ENCODE results near the gene GORAB.

Gene GORAB, protein sequence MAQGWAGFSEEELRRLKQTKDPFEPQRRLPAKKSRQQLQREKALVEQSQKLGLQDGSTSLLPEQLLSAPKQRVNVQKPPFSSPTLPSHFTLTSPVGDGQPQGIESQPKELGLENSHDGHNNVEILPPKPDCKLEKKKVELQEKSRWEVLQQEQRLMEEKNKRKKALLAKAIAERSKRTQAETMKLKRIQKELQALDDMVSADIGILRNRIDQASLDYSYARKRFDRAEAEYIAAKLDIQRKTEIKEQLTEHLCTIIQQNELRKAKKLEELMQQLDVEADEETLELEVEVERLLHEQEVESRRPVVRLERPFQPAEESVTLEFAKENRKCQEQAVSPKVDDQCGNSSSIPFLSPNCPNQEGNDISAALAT

DNA sequence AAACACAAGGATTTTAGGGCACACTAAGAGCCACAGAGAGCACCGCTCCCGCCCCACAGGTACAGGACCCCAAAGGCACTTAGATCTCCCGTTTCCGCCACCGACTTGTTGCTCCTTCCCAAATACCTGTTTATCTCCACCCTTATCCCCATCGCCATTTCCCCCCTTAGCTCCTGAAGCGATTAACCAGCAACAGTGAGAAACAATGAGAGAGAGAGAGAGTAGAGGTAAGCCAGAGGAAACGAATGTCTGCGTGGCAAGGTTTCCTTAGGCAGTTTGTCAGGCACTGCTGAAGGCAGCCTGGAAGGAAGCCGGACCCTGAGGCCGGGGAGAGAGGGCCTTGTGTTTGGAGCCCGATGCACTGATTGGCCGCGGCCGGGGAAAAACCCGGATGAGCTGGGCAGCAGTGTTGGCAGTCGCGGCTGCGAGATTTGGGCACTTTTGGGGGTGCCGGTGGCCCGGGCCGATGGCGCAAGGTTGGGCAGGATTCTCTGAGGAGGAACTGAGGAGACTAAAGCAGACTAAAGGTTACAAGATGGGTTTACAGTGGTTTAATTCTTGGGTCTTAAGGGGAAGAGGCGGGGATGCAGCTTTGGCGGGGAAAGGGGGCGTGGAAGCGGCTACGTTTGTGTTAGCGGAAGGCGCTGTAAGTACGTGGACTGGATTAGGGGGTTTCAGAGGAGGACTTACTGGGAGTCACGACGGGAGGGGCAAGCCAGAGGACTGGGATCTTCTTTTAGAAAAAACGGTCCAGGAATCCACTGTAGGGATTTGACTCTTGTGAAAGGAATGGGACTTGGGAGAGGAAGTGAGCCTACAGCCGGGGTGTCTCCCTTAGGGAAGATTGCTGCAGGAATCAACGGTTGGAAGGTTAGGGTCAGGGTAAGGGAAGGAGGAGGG is at the start of gene GORAB:
TSS of gene GORAB (plus strand) at position 409 of the 900 bp plus-strand sequence. CDS start at position 467, 58 bp downstream.
- no peaks in the 10 kb centered on the region for H3K27me3 ChIP-seq (ENCODE audit: control insufficient read depth in 1 of 2, insufficient read depth in 2 of 2, low read length in 2 of 2)
- peak within 1 kb of the TSS; percentile 84 to 97 for H3K9ac ChIP-seq (ENCODE audit: low read depth in 1 of 2, low read length in 2 of 2)
- H3K4me1 ChIP-seq (ENCODE audit: control insufficient read depth in 1 of 2, insufficient read depth in 2 of 2, low read length in 2 of 2) = peaks cover 5 to 11% of the 10 kb centered on the region in 2 donors
- H3K36me3 ChIP-seq (ENCODE audit: control insufficient read depth in 1 of 2, insufficient read depth in 2 of 2, low read length in 2 of 2) = no peaks in the 10 kb centered on the region
- peak within 1 kb of the TSS; percentile 97 to 98 for H3K4me3 ChIP-seq (ENCODE audit: low read depth in 1 of 2, low read length in 2 of 2)
- H3K9me3 ChIP-seq (ENCODE audit: control insufficient read depth in 1 of 2, low read length in 2 of 2) = no peaks in the 10 kb centered on the region
- peak within 1 kb of the TSS; percentile 93 for H3K27ac ChIP-seq (ENCODE audit: low read depth, low read length)

DNA sequence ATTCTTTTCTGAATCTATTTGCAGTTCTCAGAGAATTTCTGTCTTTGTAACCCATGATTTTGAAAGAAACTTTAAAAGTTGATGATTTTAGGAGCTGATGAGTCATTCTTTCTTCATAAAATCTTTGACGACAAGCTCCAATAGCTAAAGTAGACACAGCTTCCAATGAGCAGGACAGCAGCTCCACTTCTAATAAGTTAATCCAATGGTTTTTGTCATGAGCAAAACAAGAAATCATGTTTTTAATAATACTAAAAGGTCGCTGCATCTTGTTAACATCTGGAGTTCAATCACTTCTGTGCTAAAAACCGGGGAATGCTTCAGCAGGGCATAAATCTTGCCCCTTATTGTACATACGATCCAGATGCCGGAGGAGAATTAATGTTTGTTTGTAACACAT is 48.9 kb upstream of the GORAB start:
- H3K27me3 ChIP-seq (ENCODE audit: control insufficient read depth in 1 of 2, insufficient read depth in 2 of 2, low read length in 2 of 2) = no peaks in the 10 kb centered on the region
- no peaks in the 10 kb centered on the region for H3K9me3 ChIP-seq (ENCODE audit: control insufficient read depth in 1 of 2, low read length in 2 of 2)
- no peaks in the 10 kb centered on the region for H3K4me1 ChIP-seq (ENCODE audit: control insufficient read depth in 1 of 2, insufficient read depth in 2 of 2, low read length in 2 of 2)
- H3K9ac ChIP-seq (ENCODE audit: low read depth in 1 of 2, low read length in 2 of 2) = no peak overlapping the region
- H3K36me3 ChIP-seq (ENCODE audit: control insufficient read depth in 1 of 2, insufficient read depth in 2 of 2, low read length in 2 of 2) = no peaks in the 10 kb centered on the region
- H3K27ac ChIP-seq (ENCODE audit: low read depth, low read length) = no peak overlapping the region
- H3K4me3 ChIP-seq (ENCODE audit: low read depth in 1 of 2, low read length in 2 of 2) = no peak overlapping the region

DNA sequence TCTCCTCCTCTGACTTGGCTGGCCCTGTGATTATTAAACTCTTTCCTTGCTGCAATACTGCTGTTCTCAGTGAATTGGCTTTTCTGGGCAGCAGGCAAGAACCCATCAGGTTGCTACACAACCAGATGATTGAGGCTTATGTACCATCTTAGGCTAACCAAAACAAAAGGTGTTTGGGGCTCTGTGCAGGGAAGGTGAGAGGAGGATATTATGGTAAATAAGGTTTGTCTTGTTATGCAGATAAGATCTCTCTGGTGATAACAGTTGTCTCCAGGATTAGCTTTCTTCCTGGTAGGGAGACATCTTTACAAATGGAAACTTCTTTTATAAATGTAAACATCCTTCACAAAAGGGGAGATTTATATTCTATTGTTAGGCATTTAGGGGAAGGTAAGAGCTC is 44.5 kb upstream of the GORAB start:
- no peaks in the 10 kb centered on the region for H3K36me3 ChIP-seq (ENCODE audit: control insufficient read depth in 1 of 2, insufficient read depth in 2 of 2, low read length in 2 of 2)
- H3K4me3 ChIP-seq (ENCODE audit: low read depth in 1 of 2, low read length in 2 of 2) = no peak overlapping the region
- H3K9me3 ChIP-seq (ENCODE audit: control insufficient read depth in 1 of 2, low read length in 2 of 2) = no peaks in the 10 kb centered on the region

DNA sequence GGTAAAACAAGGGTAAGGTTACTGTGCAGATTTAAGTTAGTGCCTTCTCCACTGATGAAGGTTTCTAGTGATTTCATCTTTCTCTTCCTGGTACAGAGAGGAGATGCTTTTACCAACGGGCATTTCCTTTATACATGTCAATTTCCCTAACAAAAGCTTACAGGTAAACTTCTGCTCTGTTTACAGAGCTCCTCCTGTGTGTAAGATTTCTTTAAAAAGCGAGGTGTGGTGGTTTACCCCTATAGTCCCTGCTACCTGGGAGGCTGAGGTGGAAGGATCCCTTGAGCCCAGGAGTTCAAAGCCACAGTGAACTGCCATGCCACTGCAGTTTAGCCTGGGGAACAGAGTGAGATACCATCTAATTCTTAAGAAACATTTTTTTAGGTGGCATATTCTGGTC is 40.7 kb upstream of the GORAB start:
- Histone ChIP-seq H3K27me3 (ENCODE audit: control insufficient read depth in 1 of 2, insufficient read depth in 2 of 2, low read length in 2 of 2) (no peaks in the 10 kb centered on the region), H3K4me3 (ENCODE audit: low read depth in 1 of 2, low read length in 2 of 2) (no peak overlapping the region), H3K27ac (ENCODE audit: low read depth, low read length) (no peak overlapping the region), H3K36me3 (ENCODE audit: control insufficient read depth in 1 of 2, insufficient read depth in 2 of 2, low read length in 2 of 2) (no peaks in the 10 kb centered on the region), H3K9ac (ENCODE audit: low read depth in 1 of 2, low read length in 2 of 2) (no peak overlapping the region), H3K4me1 (ENCODE audit: control insufficient read depth in 1 of 2, insufficient read depth in 2 of 2, low read length in 2 of 2) (no peaks in the 10 kb centered on the region), H3K9me3 (ENCODE audit: control insufficient read depth in 1 of 2, low read length in 2 of 2) (no peaks in the 10 kb centered on the region)

More for the DNA sequence above, 44.5 kb upstream of the GORAB start:
- Histone ChIP-seq H3K9ac (ENCODE audit: low read depth in 1 of 2, low read length in 2 of 2) (no peak overlapping the region), H3K4me1 (ENCODE audit: control insufficient read depth in 1 of 2, insufficient read depth in 2 of 2, low read length in 2 of 2) (no peaks in the 10 kb centered on the region), H3K27me3 (ENCODE audit: control insufficient read depth in 1 of 2, insufficient read depth in 2 of 2, low read length in 2 of 2) (no peaks in the 10 kb centered on the region), H3K27ac (ENCODE audit: low read depth, low read length) (no peak overlapping the region)

DNA sequence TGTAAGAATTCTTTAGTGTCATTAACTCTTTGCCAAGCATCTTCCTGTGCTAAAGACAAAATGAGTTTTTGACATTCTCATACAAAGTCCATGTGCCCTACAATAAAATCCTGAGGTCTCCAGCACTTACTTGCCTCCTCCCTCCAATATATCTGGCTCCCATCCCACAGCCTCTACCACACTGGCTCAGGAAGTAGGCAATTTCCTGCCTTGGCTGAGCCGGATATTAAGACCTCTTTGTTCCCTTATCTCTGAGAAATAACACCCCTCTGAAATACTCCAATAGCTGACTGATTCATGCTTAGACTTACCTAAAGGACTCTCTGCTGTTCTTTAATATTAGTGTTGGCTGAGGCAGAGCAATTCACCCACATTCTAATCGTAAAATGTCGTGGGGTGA is 37.6 kb upstream of the GORAB start:
- no peak overlapping the region for H3K4me3 ChIP-seq (ENCODE audit: low read depth in 1 of 2, low read length in 2 of 2)
- no peaks in the 10 kb centered on the region for H3K9me3 ChIP-seq (ENCODE audit: control insufficient read depth in 1 of 2, low read length in 2 of 2)
- H3K9ac ChIP-seq (ENCODE audit: low read depth in 1 of 2, low read length in 2 of 2) = no peak overlapping the region
- H3K27me3 ChIP-seq (ENCODE audit: control insufficient read depth in 1 of 2, insufficient read depth in 2 of 2, low read length in 2 of 2) = no peaks in the 10 kb centered on the region
- no peaks in the 10 kb centered on the region for H3K4me1 ChIP-seq (ENCODE audit: control insufficient read depth in 1 of 2, insufficient read depth in 2 of 2, low read length in 2 of 2)
- no peaks in the 10 kb centered on the region for H3K36me3 ChIP-seq (ENCODE audit: control insufficient read depth in 1 of 2, insufficient read depth in 2 of 2, low read length in 2 of 2)
- H3K27ac ChIP-seq (ENCODE audit: low read depth, low read length) = no peak overlapping the region

DNA sequence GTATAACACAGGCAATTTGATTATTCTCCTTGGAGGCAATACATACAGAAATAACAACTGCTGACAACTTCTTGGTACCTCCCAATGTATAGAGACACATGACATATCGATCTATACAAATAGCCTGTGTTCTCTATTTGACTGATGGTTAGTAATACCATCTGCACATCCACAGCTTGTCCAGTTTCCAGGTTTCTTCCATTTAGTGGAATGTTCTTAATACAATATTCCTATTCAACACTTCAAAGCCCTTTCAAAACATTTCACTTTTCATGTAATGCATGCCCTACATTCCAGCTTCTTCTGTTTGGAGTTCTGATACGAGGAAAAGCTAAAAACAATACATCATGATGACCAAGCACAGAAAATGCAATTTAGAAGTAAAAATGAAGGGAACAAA is 37.0 kb upstream of the GORAB start:
- H3K27ac ChIP-seq (ENCODE audit: low read depth, low read length) = no peak overlapping the region
- no peak overlapping the region for H3K9ac ChIP-seq (ENCODE audit: low read depth in 1 of 2, low read length in 2 of 2)
- no peaks in the 10 kb centered on the region for H3K4me1 ChIP-seq (ENCODE audit: control insufficient read depth in 1 of 2, insufficient read depth in 2 of 2, low read length in 2 of 2)
- no peaks in the 10 kb centered on the region for H3K36me3 ChIP-seq (ENCODE audit: control insufficient read depth in 1 of 2, insufficient read depth in 2 of 2, low read length in 2 of 2)
- no peaks in the 10 kb centered on the region for H3K9me3 ChIP-seq (ENCODE audit: control insufficient read depth in 1 of 2, low read length in 2 of 2)
- no peaks in the 10 kb centered on the region for H3K27me3 ChIP-seq (ENCODE audit: control insufficient read depth in 1 of 2, insufficient read depth in 2 of 2, low read length in 2 of 2)
- no peak overlapping the region for H3K4me3 ChIP-seq (ENCODE audit: low read depth in 1 of 2, low read length in 2 of 2)

DNA sequence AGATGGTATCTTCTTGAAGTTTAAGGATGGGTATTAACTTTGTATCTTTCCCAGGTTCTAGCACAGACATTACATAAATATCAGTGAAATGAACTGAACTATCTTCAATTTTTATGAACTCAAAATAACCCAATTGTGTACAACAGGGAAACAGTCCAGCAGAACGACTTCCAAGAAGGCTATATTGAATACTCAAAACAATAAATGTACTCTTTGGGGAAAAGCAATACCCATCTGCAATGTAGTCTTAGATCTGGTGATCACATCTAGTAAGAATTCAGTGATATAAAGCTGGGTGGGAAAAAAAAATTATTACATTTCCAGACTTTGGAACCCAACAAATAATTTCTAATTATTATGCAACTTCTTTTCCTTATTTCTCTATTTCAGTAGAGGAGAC is 33.1 kb upstream of the GORAB start:
- H3K27me3 ChIP-seq (ENCODE audit: control insufficient read depth in 1 of 2, insufficient read depth in 2 of 2, low read length in 2 of 2) = no peaks in the 10 kb centered on the region
- no peaks in the 10 kb centered on the region for H3K36me3 ChIP-seq (ENCODE audit: control insufficient read depth in 1 of 2, insufficient read depth in 2 of 2, low read length in 2 of 2)
- H3K9ac ChIP-seq (ENCODE audit: low read depth in 1 of 2, low read length in 2 of 2) = no peak overlapping the region
- no peak overlapping the region for H3K4me3 ChIP-seq (ENCODE audit: low read depth in 1 of 2, low read length in 2 of 2)
- no peak overlapping the region for H3K27ac ChIP-seq (ENCODE audit: low read depth, low read length)
- no peaks in the 10 kb centered on the region for H3K9me3 ChIP-seq (ENCODE audit: control insufficient read depth in 1 of 2, low read length in 2 of 2)
- H3K4me1 ChIP-seq (ENCODE audit: control insufficient read depth in 1 of 2, insufficient read depth in 2 of 2, low read length in 2 of 2) = no peaks in the 10 kb centered on the region

DNA sequence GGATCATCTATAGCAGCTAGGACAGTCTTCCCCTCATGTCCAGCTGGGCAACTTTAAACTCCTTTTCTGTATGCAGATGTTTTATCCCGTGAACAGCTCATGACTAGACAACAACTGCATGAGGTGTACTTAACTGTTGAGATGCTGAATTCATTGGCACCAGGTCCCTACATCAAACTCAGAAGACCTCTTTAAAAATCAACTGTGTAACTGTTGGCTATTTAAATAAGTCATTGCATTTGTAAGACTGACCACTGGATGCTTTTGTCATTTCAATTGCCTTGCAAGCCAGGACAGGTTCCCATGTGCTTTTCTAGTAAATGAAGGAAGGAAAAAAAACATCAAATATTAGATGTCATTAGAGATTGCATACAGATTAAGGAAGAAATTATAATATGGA is 28.3 kb upstream of the GORAB start:
- Histone ChIP-seq H3K4me1 (ENCODE audit: control insufficient read depth in 1 of 2, insufficient read depth in 2 of 2, low read length in 2 of 2) (no peaks in the 10 kb centered on the region), H3K9ac (ENCODE audit: low read depth in 1 of 2, low read length in 2 of 2) (no peak overlapping the region), H3K27me3 (ENCODE audit: control insufficient read depth in 1 of 2, insufficient read depth in 2 of 2, low read length in 2 of 2) (no peaks in the 10 kb centered on the region), H3K27ac (ENCODE audit: low read depth, low read length) (no peak overlapping the region), H3K4me3 (ENCODE audit: low read depth in 1 of 2, low read length in 2 of 2) (no peak overlapping the region), H3K36me3 (ENCODE audit: control insufficient read depth in 1 of 2, insufficient read depth in 2 of 2, low read length in 2 of 2) (no peaks in the 10 kb centered on the region), H3K9me3 (ENCODE audit: control insufficient read depth in 1 of 2, low read length in 2 of 2) (no peaks in the 10 kb centered on the region)

DNA sequence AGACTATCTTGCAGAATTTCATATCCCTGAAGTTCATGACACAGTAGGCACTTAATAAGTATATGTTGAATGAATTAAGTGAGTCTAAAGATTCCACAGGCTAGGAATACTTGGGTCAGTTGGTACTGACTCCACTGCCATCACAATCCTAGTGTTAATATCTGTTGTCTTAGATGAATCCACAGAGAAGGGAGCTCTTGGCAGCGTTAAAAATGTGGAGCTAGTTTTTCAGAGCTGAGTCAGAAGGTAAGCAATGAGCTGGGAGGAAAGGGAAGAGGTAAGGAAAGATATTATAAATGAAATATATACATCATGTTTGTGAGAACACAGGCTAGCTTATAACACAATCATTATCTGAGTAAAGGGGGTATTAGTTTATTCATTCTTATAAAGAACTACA is 21.8 kb upstream of the GORAB start:
- H3K27ac ChIP-seq (ENCODE audit: low read depth, low read length) = no peak overlapping the region
- H3K4me3 ChIP-seq (ENCODE audit: low read depth in 1 of 2, low read length in 2 of 2) = no peak overlapping the region
- H3K36me3 ChIP-seq (ENCODE audit: control insufficient read depth in 1 of 2, insufficient read depth in 2 of 2, low read length in 2 of 2) = no peaks in the 10 kb centered on the region
- no peak overlapping the region for H3K9ac ChIP-seq (ENCODE audit: low read depth in 1 of 2, low read length in 2 of 2)
- H3K9me3 ChIP-seq (ENCODE audit: control insufficient read depth in 1 of 2, low read length in 2 of 2) = no peaks in the 10 kb centered on the region
- no peaks in the 10 kb centered on the region for H3K4me1 ChIP-seq (ENCODE audit: control insufficient read depth in 1 of 2, insufficient read depth in 2 of 2, low read length in 2 of 2)
- no peaks in the 10 kb centered on the region for H3K27me3 ChIP-seq (ENCODE audit: control insufficient read depth in 1 of 2, insufficient read depth in 2 of 2, low read length in 2 of 2)

DNA sequence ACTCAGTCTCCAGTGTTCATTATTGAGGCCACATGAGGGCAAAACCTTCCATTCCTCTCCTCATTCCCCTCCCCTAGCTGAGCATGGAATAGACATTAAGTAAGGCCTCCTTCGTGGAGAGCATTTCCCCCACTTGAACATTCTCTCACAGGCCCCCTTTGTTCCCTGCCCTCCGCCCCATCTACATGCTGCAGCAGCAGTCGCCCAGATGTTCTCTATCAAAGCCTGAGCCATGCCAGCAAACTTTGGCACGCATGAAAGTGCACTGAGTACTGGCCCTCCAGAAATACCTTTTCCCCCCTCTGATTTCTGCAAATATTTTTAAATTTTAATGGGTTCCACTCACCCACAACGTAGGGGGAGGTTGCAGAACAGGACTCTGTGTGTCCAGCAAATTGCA is 20.9 kb upstream of the GORAB start:
- Histone ChIP-seq H3K9ac (ENCODE audit: low read depth in 1 of 2, low read length in 2 of 2) (no peak overlapping the region), H3K27ac (ENCODE audit: low read depth, low read length) (no peak overlapping the region), H3K9me3 (ENCODE audit: control insufficient read depth in 1 of 2, low read length in 2 of 2) (no peaks in the 10 kb centered on the region), H3K27me3 (ENCODE audit: control insufficient read depth in 1 of 2, insufficient read depth in 2 of 2, low read length in 2 of 2) (no peaks in the 10 kb centered on the region), H3K4me1 (ENCODE audit: control insufficient read depth in 1 of 2, insufficient read depth in 2 of 2, low read length in 2 of 2) (no peaks in the 10 kb centered on the region), H3K36me3 (ENCODE audit: control insufficient read depth in 1 of 2, insufficient read depth in 2 of 2, low read length in 2 of 2) (no peaks in the 10 kb centered on the region), H3K4me3 (ENCODE audit: low read depth in 1 of 2, low read length in 2 of 2) (no peak overlapping the region)
